Islet of Langerhans (tissue), 1 donor: ENCODE results near the gene KNG1.
"Not testable (repeated sequence)": the region's sequence is repeated elsewhere in the genome, so short reads cannot be mapped to it uniquely, and the experiment has no call there.

Experiments
- FAIRE-seq: peaks from one replicate; lab custom pipeline; 2011; peaks lifted over from hg19 to GRCh38; lab: Jason Lieb, UNC

Gene KNG1

DNA sequence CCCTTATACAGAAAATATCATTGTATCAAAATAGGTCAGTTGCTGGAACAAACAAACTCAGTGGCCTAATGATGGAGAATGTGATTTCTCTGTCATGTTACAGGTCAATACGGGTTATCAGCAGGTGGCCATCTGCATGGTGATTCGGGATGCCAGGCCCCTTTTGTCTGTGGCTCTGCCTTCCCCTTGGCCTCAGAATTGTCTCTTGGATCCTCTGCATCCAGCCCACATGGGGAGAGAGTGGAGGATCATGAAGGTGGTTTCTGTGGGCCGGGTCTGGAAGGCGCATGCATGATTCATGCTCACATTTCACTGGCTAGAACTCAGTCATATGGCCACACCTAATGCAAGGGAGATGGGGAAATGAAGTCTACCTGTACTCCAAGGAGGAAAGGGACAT, 6.5 kb upstream of the KNG1 start:
- not testable (repeated sequence) for FAIRE-seq

DNA sequence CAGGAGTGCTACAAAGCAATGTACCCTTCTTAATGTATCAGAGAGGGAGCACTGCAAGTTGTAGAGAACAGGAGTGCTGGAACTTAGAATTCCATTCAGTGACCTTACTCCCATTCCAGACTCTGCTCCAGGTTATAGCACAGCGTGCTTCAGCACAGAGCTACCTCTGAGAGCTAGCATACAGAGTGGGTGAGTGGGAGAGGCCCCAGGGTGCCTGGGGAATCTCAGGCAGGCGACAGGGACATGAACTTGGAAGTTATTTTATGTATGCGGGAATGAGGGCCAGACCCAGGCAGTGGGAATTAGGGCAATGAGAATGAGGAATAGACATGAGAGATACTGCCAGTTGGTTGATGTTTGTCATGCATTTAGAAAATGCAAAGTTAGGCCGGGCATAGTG, 3.7 kb upstream of the KNG1 start:
- FAIRE-seq, result no peak

- no peak for FAIRE-seq
These were observed 3.0 kb downstream of the KNG1 start for GRCh38 chr3:186719945-186720739.

GRCh38 chr3:186722457-186722856, 5.3 kb downstream of the KNG1 start:
- no peak for FAIRE-seq

GRCh38 chr3:186724911-186725310, 7.8 kb downstream of the KNG1 start:
- FAIRE-seq, result no peak

GRCh38 chr3:186732169-186732766, 15.1 kb downstream of the KNG1 start:
- no peak for FAIRE-seq

GRCh38 chr3:186742618-186743380, 25.6 kb downstream of the KNG1 start:
- FAIRE-seq, result no peak

- no peak for FAIRE-seq
These were observed 26.5 kb downstream of the KNG1 start for GRCh38 chr3:186743666-186744065.

DNA sequence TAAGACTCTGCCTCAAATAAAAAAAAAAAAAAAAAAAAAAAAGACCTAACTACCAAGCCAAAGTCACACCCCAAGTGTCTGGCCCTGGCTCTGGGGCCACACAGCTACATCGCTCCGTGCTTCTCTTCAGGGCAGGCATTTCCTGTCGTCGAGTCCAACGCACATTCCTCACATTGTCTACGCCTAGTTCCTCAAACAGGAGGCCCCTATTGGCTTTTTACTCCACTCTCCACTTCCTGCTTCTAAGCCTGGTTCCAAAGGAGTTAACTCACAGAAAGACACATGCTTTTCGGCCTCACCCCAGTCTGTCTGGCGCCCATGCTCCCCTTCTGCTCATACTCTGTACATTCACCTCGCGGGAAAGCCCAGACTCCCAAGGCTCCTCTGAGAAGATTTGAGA, 28.8 kb downstream of the KNG1 start:
- FAIRE-seq, result no peak

GRCh38 chr3:186750316-186750715, 33.2 kb downstream of the KNG1 start:
- FAIRE-seq, result no peak

DNA sequence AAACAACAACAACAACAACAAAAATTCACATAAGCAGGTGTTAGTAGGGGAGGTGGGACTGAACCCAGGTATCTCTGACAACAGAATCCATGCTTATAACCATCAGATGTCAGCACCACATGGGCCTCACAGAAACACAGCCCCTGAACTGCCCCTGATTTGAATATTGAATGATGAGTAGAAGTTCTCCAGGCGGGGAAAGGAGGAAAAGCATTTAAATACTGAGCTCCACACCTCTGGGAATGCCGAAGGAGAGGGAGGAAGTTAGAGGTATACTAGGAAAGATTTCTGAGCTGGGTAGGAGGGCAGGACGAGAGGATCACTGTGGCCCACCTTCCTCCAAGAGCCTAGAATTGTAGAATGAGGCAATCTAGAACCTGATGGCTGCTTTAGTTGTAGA, 34.3 kb downstream of the KNG1 start:
- no peak for FAIRE-seq

GRCh38 chr3:186754006-186754405, 36.8 kb downstream of the KNG1 start:
- FAIRE-seq, result no peak

GRCh38 chr3:186754871-186755270, 37.7 kb downstream of the KNG1 start:
- no peak for FAIRE-seq

- FAIRE-seq, result no peak
These were observed 40.1 kb downstream of the KNG1 start for GRCh38 chr3:186757214-186757613.

- FAIRE-seq, result no peak
These were observed 40.6 kb downstream of the KNG1 start for GRCh38 chr3:186757686-186758220.

- no peak for FAIRE-seq
These were observed 42.2 kb downstream of the KNG1 start for GRCh38 chr3:186759231-186759930.

DNA sequence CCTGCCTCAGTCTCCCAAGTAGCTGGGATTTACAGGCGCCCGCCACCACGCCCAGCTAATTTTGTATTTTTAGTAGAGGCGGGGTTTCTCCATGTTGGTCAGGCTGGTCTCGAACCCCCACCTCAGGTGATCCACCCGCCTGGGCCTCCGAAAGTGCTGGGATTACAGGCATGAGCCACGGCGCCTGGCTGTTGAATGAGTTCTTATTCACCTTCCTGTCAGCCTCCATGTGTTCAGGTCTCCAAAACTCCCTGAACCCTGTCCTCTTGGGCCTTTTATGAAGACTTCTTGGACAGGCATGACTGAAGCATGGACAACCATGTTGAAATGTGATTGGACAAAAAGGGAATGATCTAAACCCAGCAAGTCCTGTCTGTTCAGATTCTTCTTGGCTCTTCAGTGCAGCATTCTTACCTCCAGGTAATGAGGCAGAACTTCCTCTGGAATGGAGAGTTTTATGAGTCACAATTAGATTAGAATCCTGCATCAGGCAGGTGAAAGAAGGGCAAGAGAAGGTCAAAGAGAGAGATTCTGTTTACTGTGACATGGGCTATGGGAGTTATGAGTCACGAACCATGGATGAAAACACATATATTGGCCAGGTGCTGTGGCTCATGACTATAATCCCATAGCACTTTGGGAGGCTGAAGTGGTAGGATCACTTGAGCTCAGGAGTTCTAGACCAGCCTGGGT, 43.1 kb downstream of the KNG1 start:
- FAIRE-seq, result no peak

DNA sequence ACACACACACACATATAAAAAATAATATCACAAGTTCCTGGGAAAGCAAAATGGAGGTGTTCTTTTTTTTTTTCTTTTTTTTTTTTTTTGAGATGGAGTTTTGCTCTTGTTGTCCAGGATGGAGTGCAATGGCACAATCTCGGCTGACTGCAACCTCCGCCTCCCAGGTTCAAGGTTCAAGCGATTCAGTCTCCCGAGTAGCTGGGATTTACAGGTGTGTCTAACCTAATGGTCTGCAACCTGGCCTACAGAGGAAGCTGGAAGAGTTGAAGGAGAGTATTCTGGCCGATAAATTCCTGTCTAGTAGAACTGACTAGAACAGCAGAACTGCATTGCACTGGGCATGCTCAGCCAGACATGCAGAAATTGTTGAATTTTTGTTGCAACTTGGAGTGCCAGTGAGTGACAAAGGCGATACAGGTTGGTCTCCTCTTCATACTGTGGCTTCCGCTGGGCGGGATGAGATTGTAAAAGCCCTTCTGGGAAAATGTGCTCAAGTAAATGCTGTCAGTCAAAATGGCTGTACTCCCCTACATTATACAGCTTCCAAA, 43.8 kb downstream of the KNG1 start:
- no peak for FAIRE-seq

DNA sequence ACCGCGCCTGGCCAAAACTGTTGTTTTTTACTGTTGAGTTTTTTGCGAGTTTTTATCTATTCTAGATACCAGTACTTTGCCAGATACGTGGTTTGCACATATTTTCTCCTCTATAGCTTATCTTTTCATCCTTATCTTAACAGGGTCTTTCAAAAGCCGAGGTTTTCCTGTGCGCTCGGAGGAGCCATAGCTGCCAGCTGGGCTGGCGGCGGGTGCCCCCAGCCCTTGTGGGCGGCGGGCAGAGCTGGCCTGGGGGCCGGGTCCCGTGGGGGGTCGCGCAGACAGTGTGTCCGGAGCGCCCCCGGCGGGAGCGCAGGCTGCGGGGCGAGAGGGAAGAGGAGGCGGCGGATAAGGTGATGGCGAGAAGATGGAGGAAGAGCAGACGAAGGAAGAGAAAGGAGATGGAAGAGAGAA, 55.1 kb downstream of the KNG1 start:
- no peak for FAIRE-seq

DNA sequence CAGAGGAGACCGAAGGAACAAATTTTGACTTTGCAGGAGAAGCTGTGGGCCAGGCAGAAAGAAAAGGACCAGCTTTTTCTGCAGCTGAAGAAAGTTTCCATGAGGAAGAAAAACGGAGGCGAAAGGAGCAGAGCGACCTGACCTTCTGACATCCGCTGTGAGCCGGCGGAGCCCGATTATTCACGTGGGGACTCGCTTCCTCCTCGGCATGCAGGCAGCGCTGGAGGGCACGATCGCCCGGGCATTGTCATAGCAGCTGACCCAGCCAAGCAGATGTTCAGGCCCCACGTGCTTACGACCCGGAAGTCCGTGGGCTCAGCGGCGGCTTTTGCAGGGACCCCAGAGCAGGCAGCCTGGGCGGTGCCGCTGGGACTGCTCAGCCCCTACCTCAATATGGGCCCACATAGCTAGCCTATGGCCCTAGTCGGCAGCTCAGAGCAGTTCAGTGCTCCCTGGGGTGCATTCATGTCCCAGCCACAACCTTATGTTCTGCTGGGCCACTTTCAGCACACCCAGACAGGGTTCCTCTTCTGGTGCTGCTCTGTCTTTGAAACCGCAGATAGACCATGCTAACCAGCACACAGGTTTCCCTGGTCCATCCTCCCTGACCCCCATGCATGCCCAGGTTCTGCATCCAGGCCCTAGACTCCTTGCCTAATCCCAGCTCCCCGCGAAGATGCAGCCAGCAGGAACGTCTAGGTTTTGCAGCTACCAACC, 55.7 kb downstream of the KNG1 start:
- no peak for FAIRE-seq

- no peak for FAIRE-seq
These were observed 58.8 kb downstream of the KNG1 start for GRCh38 chr3:186775999-186776398.
